OCI-LY3 (cell line): Measurements from ENCODE around the gene LAMC1.

Experiments used
- EZH2phosphoT487 ChIP-seq: fragments of 200-600 bp; shearing (Covaris generic); IDR thresholded peaks from 2 replicates; pipeline ENCODE4 v1.6.1; 2018; ENCODE audit warnings: antibody characterized with exemption, mixed run types, low read depth
- TF ChIP-seq, protein P1 (sequence below): fragments of 200-600, 300-600 bp; sonication (generic); IDR thresholded peaks from 2 replicates; pipeline ENCODE4 v1.5.1; 2014; ENCODE audit warnings: antibody characterized with exemption, low read length, low read depth

- TF ChIP-seq, protein P1, sequence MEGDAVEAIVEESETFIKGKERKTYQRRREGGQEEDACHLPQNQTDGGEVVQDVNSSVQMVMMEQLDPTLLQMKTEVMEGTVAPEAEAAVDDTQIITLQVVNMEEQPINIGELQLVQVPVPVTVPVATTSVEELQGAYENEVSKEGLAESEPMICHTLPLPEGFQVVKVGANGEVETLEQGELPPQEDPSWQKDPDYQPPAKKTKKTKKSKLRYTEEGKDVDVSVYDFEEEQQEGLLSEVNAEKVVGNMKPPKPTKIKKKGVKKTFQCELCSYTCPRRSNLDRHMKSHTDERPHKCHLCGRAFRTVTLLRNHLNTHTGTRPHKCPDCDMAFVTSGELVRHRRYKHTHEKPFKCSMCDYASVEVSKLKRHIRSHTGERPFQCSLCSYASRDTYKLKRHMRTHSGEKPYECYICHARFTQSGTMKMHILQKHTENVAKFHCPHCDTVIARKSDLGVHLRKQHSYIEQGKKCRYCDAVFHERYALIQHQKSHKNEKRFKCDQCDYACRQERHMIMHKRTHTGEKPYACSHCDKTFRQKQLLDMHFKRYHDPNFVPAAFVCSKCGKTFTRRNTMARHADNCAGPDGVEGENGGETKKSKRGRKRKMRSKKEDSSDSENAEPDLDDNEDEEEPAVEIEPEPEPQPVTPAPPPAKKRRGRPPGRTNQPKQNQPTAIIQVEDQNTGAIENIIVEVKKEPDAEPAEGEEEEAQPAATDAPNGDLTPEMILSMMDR = no peak
- no peak for TF ChIP-seq EZH2phosphoT487
Observed at GRCh38 chr1:182985876-182986275, 37.3 kb upstream of the LAMC1 start.
